B cell (primary cell): ENCODE data around the gene PKDREJ. TPM values are rescaled to one million over a fixed set of nuclear protein-coding genes. Genes with fewer than 3 reads are reported as not detected.

Experiments
- ATAC-seq: fragments of 200-7000 bp; cut with Tn5 transposase; one replicate; pipeline ENCODE4 v1.10.0; 2021; ENCODE audit warnings: low read depth, mild to moderate bottlenecking, moderate number of reproducible peaks, moderate library complexity
- CTCF ChIA-PET: fragments of 350-600 bp; sonication (Branson Sonifier 250); formaldehyde crosslinking; loops from one replicate; lab custom pipeline; 2021; ENCODE audit warnings: antibody characterized with exemption, inconsistent platforms; lab: Charles Lee
- POLR2A ChIA-PET: fragments of 350-600 bp; sonication (Branson Sonifier 250); formaldehyde crosslinking; loops from one replicate; lab custom pipeline; 2021; ENCODE audit warnings: antibody characterized with exemption; lab: Charles Lee
- DNase-seq: peaks from one replicate; pipeline ENCODE4 v3.0.0; 2013
- H2AFZ ChIP-seq: 2 replicates; pipeline ENCODE4 v1.6.1; 2012; ENCODE audit warnings: mild to moderate bottlenecking, low read depth, low read length; ENCODE audit not compliant: insufficient read depth, poor library complexity, severe bottlenecking
- H3K27ac ChIP-seq, 2 donors: 1 replicate in 1 of 2; 2 replicates in 1 of 2; pipeline ENCODE4 v1.5.1; 2012 to 2013; ENCODE audit warnings: low read length in 2 of 2, mild to moderate bottlenecking in 2 of 2, moderate library complexity in 1 of 2
- H3K27me3 ChIP-seq, 4 experiments: fragments of 200-600 bp in 1 of 4; sonication (generic) in 1 of 4; replicated peaks in 1 of 4; 1 replicate in 2 of 4; 2 replicates in 2 of 4; pipeline versions ENCODE4 v1.6.1 to v1.7.0; 2013 to 2016; ENCODE audit warnings: low read length in 3 of 4, mild to moderate bottlenecking in 2 of 4, mixed read lengths in 1 of 4, moderate library complexity in 1 of 4; ENCODE audit not compliant: insufficient read depth in 4 of 4, control insufficient read depth in 3 of 4; ENCODE audit errors: control extremely low read depth in 1 of 4
- H3K36me3 ChIP-seq, 2 experiments: replicated peaks in 1 of 2; 1 replicate in 1 of 2; 2 replicates in 1 of 2; pipeline versions ENCODE4 v1.6.1 to v1.7.1; 2013; ENCODE audit warnings: low read length in 1 of 2; ENCODE audit not compliant: insufficient read depth in 2 of 2, control insufficient read depth in 1 of 2; ENCODE audit errors: control extremely low read depth in 1 of 2, extremely low read depth in 1 of 2
- H3K4me1 ChIP-seq, 2 donors: fragments of 200-600 bp in 1 of 2; sonication (generic) in 1 of 2; 1 replicate in 1 of 2; 2 replicates in 1 of 2; pipeline versions ENCODE4 v1.5.1 to v1.6.1; 2013 to 2017; ENCODE audit warnings: low read length in 2 of 2; ENCODE audit not compliant: control insufficient read depth in 2 of 2, insufficient read depth in 2 of 2
- H3K4me2 ChIP-seq: replicated peaks from 2 replicates; pipeline ENCODE3; 2012; ENCODE audit warnings: mild to moderate bottlenecking, low read depth, low read length; ENCODE audit not compliant: poor library complexity, severe bottlenecking
- H3K4me3 ChIP-seq, 5 experiments: fragments of 200-600 bp in 1 of 5; sonication (generic) in 1 of 5; 1 replicate in 3 of 5; 2 replicates in 2 of 5; pipeline versions ENCODE4 v1.5.1 to v1.7.0; 2011 to 2016; ENCODE audit warnings: low read length in 4 of 5, mild to moderate bottlenecking in 4 of 5, low read depth in 2 of 5, control low read depth in 1 of 5, moderate library complexity in 1 of 5; ENCODE audit not compliant: insufficient read depth in 1 of 5; ENCODE audit errors: control extremely low read depth in 1 of 5, extremely low read depth in 1 of 5
- H3K79me2 ChIP-seq: fragments of 200-600 bp; sonication (generic); one replicate; pipeline ENCODE4 v1.6.0; 2016; ENCODE audit warnings: low read length; ENCODE audit not compliant: control insufficient read depth, insufficient read depth
- H3K9ac ChIP-seq: fragments of 200-600 bp; sonication (generic); 2 replicates; pipeline ENCODE4 v1.6.1; 2017; ENCODE audit warnings: mild to moderate bottlenecking, low read length, moderate library complexity
- H3K9me3 ChIP-seq, 3 donors: one replicate each; pipeline versions ENCODE4 v1.6.1 to v1.7.1; 2013; ENCODE audit warnings: low read length in 2 of 3; ENCODE audit not compliant: control insufficient read depth in 2 of 3, insufficient read depth in 1 of 3; ENCODE audit errors: control extremely low read depth in 1 of 3
- H4K20me1 ChIP-seq: 2 replicates; pipeline ENCODE4 v1.6.0; 2012; ENCODE audit warnings: mild to moderate bottlenecking, low read length; ENCODE audit not compliant: insufficient read depth, control insufficient read depth, poor library complexity, severe bottlenecking
- H3K27ac Mint-ChIP-seq: one replicate; pipeline ENCODE4 v1.8.0; 2021; ENCODE audit warnings: mixed read lengths
- H3K27me3 Mint-ChIP-seq: one replicate; pipeline ENCODE4 v1.8.0; 2021; ENCODE audit warnings: mixed read lengths
- H3K4me1 Mint-ChIP-seq: one replicate; pipeline ENCODE4 v1.8.0; 2021; ENCODE audit warnings: mixed read lengths
- H3K4me3 Mint-ChIP-seq: one replicate; pipeline ENCODE4 v1.8.0; 2021; ENCODE audit warnings: mixed read lengths
- H3K9me3 Mint-ChIP-seq: one replicate; pipeline ENCODE4 v1.8.0; 2022; ENCODE audit warnings: mixed read lengths; ENCODE audit not compliant: insufficient read depth
- EZH2 ChIP-seq: IDR thresholded peaks from 2 replicates; pipeline ENCODE4 v1.6.1; 2012; ENCODE audit warnings: borderline replicate concordance, low read depth, mild to moderate bottlenecking, moderate library complexity, low read length; ENCODE audit not compliant: insufficient read depth, poor library complexity, severe bottlenecking
- WGBS: methylation state at CpG from one replicate; pipeline ENCODE4 v1.1.5; 2013; ENCODE audit warnings: missing lambda C conversion rate; ENCODE audit not compliant: insufficient coverage; 5-methylcytosine and 5-hydroxymethylcytosine counted together
- intact Hi-C: fragments of 100-400 bp; cut with micrococcal nuclease; formaldehyde crosslinking; loops from one replicate; pipeline ENCODE4 v1.10.0; 2022
- polyA plus RNA-seq: library from polyadenylated mRNA; depleted of rRNA; stranded (reverse); fragments of >200 nt; gene quantifications from 2 replicates; pipeline ENCODE4 v1.2.3, GENCODE V29; 2012
- total RNA-seq, 2 donors: library from RNA; stranded (reverse); fragments of 120-200 nt in 1 of 2; gene quantifications; 1 replicate in 1 of 2; 2 replicates in 1 of 2; pipeline versions ENCODE4 v1.2.3 to v1.2.4, GENCODE V29; 2013 to 2022
- TF ChIP-seq, protein P1 (sequence below): fragments of 200-600 bp; IDR thresholded peaks from one replicate; pipeline ENCODE4 v1.8.0; 2022; ENCODE audit warnings: antibody characterized with exemption, mild to moderate bottlenecking

PKDREJ gene
- total and polyA plus RNA-seq, 2 donors (not counting 1 experiment from before 2014, with no cell fraction given), result not detected

DNA sequence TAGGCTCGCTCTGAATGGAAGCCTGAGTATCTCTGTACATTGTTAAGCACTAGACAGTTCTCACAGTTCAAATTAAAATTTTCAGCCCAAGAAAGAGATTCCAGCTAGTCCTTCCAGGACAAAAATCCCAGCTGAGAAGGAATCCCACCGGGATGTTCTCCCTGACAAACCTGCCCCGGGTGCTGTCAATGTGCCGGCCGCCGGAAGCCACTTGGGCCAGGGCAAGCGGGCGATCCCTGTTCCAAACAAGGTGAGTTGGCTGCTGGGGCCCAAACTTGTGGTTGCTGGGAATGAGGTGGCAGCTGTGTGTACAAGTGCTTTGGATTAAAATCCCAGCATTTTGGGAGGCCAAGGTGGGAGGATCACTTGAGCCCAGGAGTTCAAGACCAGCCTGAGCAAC is 48.9 kb upstream of the PKDREJ start:
- POLR2A ChIA-PET, result interaction anchor here (0.7 kb wide), 2 partner anchors 70 to 344 kb away, joined by 6 to 7 read pairs; no protein-coding TSS in a partner anchor
- WGBS, result 100% methylated on average over 7 of the region's 8 CpGs
- intact Hi-C loops, result no loop called here

DNA sequence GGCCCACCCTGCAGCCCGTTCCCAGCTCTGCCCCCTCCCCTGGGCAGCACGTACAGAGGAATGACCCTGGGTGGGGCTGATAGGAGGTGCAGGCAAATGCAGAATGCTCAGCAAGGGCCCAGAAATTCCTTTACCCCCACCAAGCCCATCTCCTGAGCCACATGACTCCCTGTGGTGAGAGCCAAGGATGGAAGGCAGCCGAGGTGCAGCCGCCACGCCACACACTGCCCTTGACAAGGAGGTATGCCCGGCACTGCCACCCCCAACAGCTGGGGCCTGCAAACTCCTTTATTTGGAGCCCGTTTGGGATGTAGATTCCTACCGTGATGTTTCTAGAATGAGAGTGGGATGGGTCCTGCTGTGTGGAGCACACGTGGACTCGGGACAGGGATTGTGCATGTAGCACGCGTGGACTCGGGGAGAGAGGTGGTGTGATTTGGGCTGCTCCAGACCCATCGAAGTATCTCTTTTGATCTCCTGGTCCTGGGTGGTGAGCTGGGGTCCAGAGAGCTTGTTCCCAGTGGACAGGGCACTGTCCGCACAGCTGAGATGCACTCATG is 46.5 kb upstream of the PKDREJ start:
- TF ChIP-seq, protein P1, sequence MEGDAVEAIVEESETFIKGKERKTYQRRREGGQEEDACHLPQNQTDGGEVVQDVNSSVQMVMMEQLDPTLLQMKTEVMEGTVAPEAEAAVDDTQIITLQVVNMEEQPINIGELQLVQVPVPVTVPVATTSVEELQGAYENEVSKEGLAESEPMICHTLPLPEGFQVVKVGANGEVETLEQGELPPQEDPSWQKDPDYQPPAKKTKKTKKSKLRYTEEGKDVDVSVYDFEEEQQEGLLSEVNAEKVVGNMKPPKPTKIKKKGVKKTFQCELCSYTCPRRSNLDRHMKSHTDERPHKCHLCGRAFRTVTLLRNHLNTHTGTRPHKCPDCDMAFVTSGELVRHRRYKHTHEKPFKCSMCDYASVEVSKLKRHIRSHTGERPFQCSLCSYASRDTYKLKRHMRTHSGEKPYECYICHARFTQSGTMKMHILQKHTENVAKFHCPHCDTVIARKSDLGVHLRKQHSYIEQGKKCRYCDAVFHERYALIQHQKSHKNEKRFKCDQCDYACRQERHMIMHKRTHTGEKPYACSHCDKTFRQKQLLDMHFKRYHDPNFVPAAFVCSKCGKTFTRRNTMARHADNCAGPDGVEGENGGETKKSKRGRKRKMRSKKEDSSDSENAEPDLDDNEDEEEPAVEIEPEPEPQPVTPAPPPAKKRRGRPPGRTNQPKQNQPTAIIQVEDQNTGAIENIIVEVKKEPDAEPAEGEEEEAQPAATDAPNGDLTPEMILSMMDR, result no peak
- no peak for TF ChIP-seq EZH2
- Mint-ChIP-seq H3K4me1 (no peaks in the 10 kb centered on the region), H3K27ac (no peak overlapping the region), H3K9me3 (no peaks in the 10 kb centered on the region), H3K4me3 (no peak overlapping the region), H3K27me3 (no peaks in the 10 kb centered on the region)
- Histone ChIP-seq H3K27me3 (no peaks in the 10 kb centered on the region), H3K9ac (no peak overlapping the region), H3K27ac (no peak overlapping the region), H3K4me2 (no peak overlapping the region), H4K20me1 (no peaks in the 10 kb centered on the region), H3K4me3 (no peak overlapping the region), H3K36me3 (no peaks in the 10 kb centered on the region), H3K79me2 (peaks cover 25% of the 10 kb centered on the region), H2AFZ (no peak overlapping the region), H3K9me3 (no peaks in the 10 kb centered on the region), H3K4me1 (no peaks in the 10 kb centered on the region)
- CTCF ChIA-PET, result interaction anchor here (1.3 to 12.8 kb wide), 2 partner anchors 188 to 303 kb away, joined by 6 to 228 read pairs; no protein-coding TSS in a partner anchor
- POLR2A ChIA-PET, result no interaction called here
- ATAC-seq (no peak), DNase-seq (no peak)
- WGBS, result 98% methylated on average over 11 of the region's 15 CpGs
- intact Hi-C loops, result no loop called here

More for the DNA sequence above, 48.9 kb upstream of the PKDREJ start:
- Histone ChIP-seq H3K27me3 (no peaks in the 10 kb centered on the region), H3K27ac (no peak overlapping the region), H3K79me2 (peaks cover 20% of the 10 kb centered on the region), H3K9me3 (no peaks in the 10 kb centered on the region), H3K9ac (no peak overlapping the region), H3K4me3 (no peak overlapping the region), H4K20me1 (no peaks in the 10 kb centered on the region), H2AFZ (no peak overlapping the region), H3K4me1 (no peaks in the 10 kb centered on the region), H3K4me2 (no peak overlapping the region), H3K36me3 (no peaks in the 10 kb centered on the region)
- no peaks in the 10 kb centered on the region for H3K4me1 Mint-ChIP-seq
- CTCF ChIA-PET, result interaction anchor here (0.7 to 12.8 kb wide), 6 partner anchors 9 to 317 kb away, joined by 3 to 228 read pairs (median 4); no protein-coding TSS in a partner anchor
- DNase-seq (no peak), ATAC-seq (no peak)
- no peak overlapping the region for H3K4me3 Mint-ChIP-seq
- TF ChIP-seq EZH2, result no peak
- TF ChIP-seq, protein P1, result no peak
- H3K9me3 Mint-ChIP-seq, result no peaks in the 10 kb centered on the region
- H3K27me3 Mint-ChIP-seq, result no peaks in the 10 kb centered on the region
- H3K27ac Mint-ChIP-seq, result no peak overlapping the region
